GM13977 (cell line): ENCODE results near the gene USP6NL.

Experiments used
- DNase-seq: peaks from one replicate; pipeline ENCODE4 v3.0.0; 2012; ENCODE audit warnings: low spot score
- CTCF ChIP-seq: IDR thresholded peaks from 2 replicates; pipeline ENCODE4 v1.5.1; 2012; ENCODE audit warnings: mild to moderate bottlenecking, control low read depth; ENCODE audit not compliant: insufficient read depth; ENCODE audit errors: extremely low read depth, missing control alignments
- in situ Hi-C: fragments of 300-500 bp; cut with MboI; formaldehyde crosslinking; loops from one replicate; pipeline ENCODE4 v1.12.0; 2022; ENCODE audit warnings: low sequenced_read_pairs, low pct_unique_long_range_greater_than_20kb, mixed read lengths, inconsistent platforms; ENCODE audit not compliant: unreplicated experiment

USP6NL gene

GRCh38 chr10:11475831-11476434, 135.5 kb downstream of the USP6NL start:
- no peak for DNase-seq
- in situ Hi-C loops = no loop called here
- no peak for TF ChIP-seq CTCF

DNA sequence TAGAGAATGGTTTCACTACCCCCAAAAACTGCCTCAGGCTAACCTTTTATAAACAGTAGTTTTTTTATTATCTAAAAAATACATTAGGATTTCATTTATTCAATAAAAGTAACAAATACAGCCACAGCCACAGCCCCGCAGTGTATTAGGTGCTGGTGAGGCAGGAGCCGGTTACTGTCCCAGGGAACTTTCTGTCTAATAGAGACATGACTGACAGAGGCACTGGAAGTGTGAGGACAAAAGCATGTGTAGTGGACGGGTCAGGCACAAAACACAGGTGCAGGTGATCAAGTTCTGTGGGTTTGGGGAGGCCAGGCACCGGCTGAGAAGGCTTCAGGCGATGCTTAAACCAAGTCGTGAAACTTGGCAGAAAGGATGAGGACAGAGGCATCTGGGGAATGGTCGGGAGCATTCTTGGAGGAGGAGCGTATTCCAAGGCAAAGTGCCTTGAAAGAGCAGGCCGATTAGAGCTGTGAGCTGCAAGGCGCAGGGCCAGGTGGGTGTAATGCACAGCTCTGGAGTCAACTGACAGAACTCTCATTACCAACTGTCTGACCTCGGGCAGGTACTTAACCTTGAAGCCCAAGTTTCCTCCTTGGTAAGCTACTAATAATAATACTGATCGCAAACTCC, 138.2 kb downstream of the USP6NL start:
- DNase-seq = no peak
- TF ChIP-seq CTCF = no peak
- in situ Hi-C loops = no loop called here

GRCh38 chr10:11472158-11472753, 139.2 kb downstream of the USP6NL start:
- peak; percentile 69 for DNase-seq
- in situ Hi-C loops = no loop called here
- TF ChIP-seq CTCF = peak; percentile 90

DNA sequence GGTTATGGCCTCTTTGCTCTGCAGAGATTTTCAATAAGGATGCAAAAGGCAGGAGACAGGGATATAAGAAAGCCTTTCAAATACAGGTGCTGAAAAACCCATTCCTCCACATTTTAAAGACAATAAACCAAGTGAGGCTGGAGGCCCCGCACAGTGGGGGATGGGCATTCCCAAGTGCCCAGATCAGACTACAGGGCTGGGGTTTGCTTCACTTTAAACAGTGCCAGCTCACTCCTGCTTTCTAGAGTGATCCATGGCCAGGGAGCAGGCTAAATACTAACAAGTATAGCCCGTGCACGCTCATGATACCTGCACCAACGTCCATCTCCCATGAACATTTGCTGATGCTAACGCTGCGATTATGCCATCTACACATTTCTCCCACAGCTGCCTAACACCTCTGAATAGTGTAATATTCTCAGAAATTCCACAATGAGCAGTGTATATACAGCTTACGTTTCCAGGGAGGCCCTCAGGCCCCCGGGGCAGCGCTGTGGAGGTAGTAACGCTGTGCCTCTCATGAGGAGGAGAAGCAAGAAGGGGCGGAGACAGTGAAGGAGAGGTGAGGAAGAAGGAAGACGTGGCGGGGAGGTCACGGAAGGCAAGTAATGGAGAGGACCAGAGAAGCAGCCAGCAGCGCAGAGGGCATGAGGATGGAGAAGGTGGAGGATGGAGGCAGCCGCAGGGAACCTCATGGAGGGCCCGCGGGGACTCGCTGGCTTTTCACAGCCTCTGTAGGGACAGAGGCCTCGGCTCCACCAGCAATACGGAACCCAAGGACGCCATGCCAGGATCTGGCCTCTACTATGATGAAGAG, 141.7 kb downstream of the USP6NL start:
- no peak for TF ChIP-seq CTCF
- in situ Hi-C loops = no loop called here

GRCh38 chr10:11468126-11468742, 143.2 kb downstream of the USP6NL start:
- in situ Hi-C loops = no loop called here
- DNase-seq = no peak
- no peak for TF ChIP-seq CTCF

More for the DNA sequence above, 141.7 kb downstream of the USP6NL start:
- no peak for DNase-seq

- DNase-seq = no peak
- no peak for TF ChIP-seq CTCF
- in situ Hi-C loops = no loop called here
Observed at GRCh38 chr10:11465406-11465805, 146.0 kb downstream of the USP6NL start.
